ENCODE measurements around the gene EXD3.

EXD3 gene

GRCh38 chr9:137319739-137320551, 103.0 kb downstream of the EXD3 start:
- DNase-seq (ENCODE audit: low read depth in 1 of 2, low spot score in 1 of 2), result no peak

DNA sequence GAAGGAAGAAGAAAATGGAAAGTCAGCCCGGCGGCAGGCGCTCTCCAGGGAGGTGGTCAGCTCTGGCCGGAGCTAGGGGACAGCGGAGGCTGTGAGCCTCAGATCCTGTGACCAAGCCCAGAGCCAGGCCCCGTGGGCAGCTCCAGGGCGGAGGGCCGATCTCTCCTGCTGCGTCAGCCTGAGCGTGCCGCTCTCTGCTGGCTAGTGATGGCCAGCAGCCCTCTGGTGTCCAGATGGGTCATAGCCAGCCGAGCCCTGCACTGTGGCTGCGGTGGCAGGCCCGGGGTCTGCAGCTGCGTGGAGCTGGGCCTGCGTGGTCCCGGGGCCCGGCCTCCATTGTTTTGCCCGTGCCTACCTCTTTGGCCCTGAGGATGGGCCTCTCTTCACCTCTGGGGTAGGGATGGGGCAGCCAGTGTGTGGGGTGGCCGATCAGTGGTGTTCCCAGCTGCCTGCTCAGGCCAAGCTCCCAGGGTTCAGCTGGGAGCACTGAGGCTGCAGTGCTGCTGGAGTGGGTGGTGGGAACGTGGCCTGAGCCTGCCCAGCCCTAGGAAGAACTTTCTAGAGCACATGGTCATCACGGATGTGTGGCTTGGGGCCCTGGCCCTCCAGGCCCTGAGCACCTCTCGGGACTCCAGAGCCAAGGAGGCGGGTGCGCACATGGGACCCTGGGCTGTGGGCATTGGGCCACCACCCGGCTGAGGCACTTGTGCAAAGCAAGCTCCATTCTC, 103.8 kb downstream of the EXD3 start:
- DNase-seq (ENCODE audit: low read depth in 1 of 2, low spot score in 1 of 2), result no peak

DNA sequence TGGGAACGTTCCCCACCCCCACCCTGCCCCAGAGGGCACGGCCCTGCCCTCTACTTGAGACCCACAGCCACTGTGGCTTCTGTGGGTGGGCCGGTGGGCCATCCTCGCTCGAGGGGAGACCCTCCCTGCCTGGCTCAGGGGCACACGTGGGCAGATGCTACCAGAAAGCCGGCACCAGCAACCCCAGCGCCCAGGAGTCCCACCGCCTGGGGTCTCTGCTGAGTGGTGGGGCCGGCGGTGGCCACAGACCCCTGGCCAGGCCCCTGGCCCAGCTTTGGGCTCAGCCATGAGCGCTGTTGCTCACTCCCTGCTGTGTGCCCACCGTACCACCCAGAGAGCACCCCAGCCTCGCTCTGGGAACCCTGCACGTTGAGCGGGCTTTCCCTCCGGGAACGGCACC, 104.4 kb downstream of the EXD3 start:
- no peak for DNase-seq (ENCODE audit: low read depth in 1 of 2, low spot score in 1 of 2)

DNA sequence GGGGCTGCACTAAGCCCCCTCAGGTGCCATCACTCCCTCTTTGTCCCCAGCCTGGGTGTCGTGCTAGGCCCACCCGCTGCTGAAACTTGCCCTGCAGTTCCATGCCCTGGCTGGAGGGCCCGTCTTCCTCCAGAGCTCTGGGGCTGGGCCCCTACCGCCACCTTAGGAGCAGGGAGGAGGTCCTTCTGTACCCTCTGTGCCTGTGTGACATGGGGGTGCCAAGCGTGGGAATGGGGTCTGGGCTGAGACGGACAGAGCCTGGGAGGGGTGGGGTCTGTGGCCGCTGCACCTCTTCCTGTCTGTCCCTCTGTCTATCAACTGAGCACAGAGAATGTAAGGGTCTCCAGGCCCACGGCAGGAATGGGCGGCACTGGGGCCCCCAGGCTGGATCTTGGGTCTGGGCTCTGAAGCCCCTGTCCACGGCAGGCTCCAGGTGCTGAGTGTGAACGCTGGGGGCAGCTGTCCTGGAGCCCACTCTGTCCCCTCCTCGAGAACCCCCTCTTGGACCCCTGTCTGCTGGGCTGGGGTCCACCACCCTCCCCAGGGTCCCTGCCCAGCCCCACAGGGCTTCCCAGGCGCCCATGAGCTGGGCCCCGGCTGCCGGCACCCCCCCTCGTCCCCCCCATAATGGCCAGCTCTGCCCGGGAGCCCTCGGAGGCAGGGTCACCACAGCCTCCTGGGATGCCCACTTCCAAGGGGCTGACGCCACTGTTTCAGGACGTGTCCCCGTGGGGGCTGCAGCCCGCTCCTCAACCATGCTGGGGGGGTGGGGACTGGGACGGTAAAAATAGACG, 105.0 kb downstream of the EXD3 start:
- no peak for DNase-seq (ENCODE audit: low read depth in 1 of 2, low spot score in 1 of 2)

DNA sequence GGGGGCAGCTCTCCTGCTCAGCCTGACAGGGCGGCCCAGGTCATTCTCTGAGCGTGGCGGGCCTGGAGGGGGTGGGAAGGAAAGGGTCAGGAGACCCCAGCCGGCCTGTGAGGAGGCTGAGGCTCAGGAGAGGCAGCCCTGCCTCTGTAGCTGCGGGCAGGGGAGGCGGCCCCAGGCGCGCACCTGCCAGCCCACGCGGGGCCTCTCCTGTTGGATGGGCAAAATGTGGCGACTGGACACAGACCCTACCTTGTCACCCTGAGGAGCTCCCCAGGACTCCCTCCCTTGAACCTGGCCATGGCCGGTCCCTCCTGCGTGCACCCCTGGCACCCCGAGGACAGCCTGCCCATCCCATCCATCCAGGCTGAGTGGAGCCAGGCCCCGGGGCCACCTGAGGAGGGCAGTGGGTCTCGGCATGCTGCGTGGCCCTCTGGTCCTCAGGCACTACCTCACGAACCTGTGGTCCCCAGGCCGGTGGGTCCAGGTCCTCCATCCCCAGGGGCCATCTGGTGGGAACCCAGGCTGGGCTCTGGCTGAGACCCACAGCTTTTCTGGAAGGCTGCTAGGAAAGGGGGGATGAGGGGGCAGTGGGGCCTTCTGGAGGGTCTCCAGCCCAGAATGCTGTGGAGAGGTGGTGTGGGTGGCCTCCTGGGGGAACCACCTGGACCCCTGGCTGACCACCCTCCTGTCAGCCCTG, 105.8 kb downstream of the EXD3 start:
- DNase-seq (ENCODE audit: low read depth in 1 of 2, low spot score in 1 of 2), result no peak

DNA sequence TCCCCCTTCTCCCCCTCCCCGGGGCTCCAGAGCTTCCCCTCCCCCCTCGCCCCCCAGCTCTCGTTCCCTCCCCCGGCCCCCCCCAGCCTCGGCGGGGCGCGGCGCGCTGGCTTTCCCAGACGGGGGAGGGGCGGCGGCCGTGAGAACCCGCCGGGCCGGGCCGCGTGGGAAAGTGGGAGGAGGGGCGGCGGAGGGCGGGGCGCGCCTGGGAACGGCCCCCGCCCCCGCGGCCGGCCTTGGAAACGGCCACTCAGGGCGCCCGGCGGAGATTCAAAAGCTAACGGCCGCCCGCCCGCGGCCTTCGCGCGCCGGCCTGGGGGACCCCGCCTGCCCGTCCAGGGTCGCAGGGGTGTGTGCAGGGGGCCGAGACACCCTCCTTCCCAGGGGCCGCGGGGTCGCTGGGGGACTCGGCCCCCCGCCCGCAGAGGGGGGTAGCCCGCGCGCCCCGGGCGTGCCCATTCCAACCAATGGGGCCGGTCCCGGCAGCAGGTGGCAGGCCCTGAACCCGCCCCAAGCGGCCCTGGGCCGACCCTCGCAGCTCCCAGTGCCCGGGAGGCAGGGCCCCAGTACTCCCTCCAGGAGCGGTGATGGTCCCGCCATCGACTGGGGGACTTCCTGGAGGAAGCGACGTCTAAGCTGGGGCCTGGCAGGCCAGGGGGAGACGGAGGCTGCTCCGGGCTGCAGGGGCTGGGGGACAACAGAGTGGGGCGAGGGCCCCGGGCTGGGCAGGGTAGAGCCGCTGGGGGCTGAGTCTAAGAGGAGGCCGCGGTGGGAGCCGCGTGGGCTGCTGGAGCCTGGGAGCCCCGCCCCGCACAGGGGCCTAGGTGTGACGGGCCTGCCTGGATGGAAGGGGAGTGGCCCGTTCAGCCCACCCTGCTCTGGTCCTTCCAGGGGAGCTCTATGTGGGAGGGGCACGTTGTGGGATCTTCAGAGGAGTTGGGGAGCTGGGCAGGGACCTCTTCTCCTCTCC, 106.7 kb downstream of the EXD3 start:
- DNase-seq (ENCODE audit: low read depth in 1 of 2, low spot score in 1 of 2), result no peak

DNA sequence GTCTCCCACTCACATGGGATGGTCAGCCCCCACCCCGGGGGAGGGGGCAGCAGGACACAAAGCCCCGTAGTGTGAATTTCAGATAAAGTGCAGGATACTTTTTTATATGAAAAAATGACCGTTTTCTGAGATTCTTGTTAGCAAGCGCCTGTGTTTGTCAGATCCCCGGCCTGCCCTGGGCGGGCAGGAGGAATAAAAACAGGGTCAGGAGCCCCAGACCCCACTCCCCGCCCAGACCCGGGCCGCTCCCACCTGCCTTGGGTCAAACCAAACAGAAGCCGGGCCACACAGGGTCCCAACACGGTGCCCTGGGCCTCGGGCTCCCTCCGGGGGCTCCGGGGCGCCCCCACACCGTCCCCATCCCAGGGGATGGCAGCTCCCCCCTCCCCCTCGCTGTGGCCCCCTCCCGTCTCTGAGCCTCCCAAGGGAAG, 107.4 kb downstream of the EXD3 start:
- DNase-seq (ENCODE audit: low read depth in 1 of 2, low spot score in 1 of 2), result no peak

GRCh38 chr9:137314561-137315560, 108.1 kb downstream of the EXD3 start:
- no peak for DNase-seq (ENCODE audit: low read depth in 1 of 2, low spot score in 1 of 2)

GRCh38 chr9:137313956-137314560, 108.9 kb downstream of the EXD3 start:
- DNase-seq (ENCODE audit: low read depth in 1 of 2, low spot score in 1 of 2), result no peak

DNA sequence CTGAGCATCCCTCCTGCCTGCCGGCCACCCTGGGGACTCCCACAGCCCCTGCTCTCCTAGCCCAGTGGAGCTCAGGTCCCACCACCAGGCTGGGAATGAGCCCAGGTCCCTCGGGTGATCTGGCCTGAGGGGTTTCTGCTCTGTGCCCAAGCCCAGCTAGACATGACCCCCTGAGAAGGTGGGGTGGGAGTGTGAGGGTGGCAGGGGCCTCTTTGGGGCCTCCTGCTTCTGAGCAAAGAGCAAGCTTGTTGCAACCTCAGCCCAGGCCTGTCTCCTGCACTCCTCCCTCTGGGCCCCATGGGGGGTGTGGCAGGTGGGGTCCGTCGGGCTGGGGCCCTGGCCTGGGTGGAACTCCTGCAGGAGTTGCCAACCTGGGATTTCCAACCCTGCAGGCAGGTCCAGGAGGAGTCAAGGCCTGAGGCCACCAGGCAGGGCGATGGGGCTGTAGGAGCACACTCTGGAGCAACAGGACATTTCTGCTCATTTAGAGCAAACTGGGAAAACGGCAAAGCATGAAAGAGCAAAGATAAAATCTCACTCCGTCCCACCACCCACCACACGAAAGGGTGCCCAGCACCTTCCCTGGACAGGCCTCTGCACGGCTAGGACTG, 109.5 kb downstream of the EXD3 start:
- no peak for DNase-seq (ENCODE audit: low read depth in 1 of 2, low spot score in 1 of 2)

DNA sequence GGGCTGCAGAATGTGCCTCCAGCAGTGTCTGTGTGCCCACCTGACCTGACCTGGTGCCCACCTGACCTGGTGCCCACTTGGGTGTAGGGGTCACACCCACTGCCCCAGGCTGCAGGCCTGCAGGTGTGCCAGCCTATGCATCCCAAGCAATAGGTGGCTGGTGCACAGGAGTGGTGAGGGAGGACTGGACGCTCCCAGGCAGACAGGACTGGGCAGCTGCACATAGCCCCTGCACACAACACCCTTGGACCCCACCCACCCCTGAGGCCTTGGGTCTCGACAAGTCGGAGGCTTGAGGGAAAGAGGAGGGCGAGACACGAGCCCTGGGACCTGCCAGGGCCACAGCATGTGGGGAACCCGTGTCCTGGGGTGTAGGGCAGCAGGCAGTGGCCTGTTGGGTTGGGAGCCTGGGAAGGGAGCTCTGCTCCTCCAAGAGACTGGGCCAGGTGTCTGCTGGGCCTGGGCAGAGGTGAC, 110.1 kb downstream of the EXD3 start:
- no peak for DNase-seq (ENCODE audit: low read depth in 1 of 2, low spot score in 1 of 2)

GRCh38 chr9:137311986-137312851, 110.7 kb downstream of the EXD3 start:
- no peak for DNase-seq (ENCODE audit: low read depth in 1 of 2, low spot score in 1 of 2)

- no peak for DNase-seq (ENCODE audit: low read depth in 1 of 2, low spot score in 1 of 2)
Measured at GRCh38 chr9:137311171-137311985, 111.6 kb downstream of the EXD3 start.

- DNase-seq (ENCODE audit: low read depth in 1 of 2, low spot score in 1 of 2), result no peak
Measured at GRCh38 chr9:137310189-137311052, 112.5 kb downstream of the EXD3 start.
